Nephron progenitor cell (in vitro differentiated cells): Measurements from ENCODE around the gene RPL5.

Source experiments
- DNase-seq: peaks from one replicate; pipeline ENCODE4 v3.0.0; 2021
- H3K27ac Mint-ChIP-seq: 2 replicates; pipeline ENCODE4 v1.8.0; 2021; ENCODE audit warnings: mild to moderate bottlenecking, moderate library complexity, mixed read lengths
- H3K27me3 Mint-ChIP-seq: 2 replicates; pipeline ENCODE4 v1.8.0; 2021; ENCODE audit warnings: mild to moderate bottlenecking, low read depth, mixed read lengths; ENCODE audit not compliant: poor library complexity
- H3K36me3 Mint-ChIP-seq: 2 replicates; pipeline ENCODE4 v1.8.0; 2021; ENCODE audit warnings: low read depth, mixed read lengths
- H3K4me1 Mint-ChIP-seq: 2 replicates; pipeline ENCODE4 v1.8.0; 2021; ENCODE audit warnings: mixed read lengths
- H3K4me3 Mint-ChIP-seq: 2 replicates; pipeline ENCODE4 v1.8.0; 2021; ENCODE audit warnings: mild to moderate bottlenecking, moderate library complexity, mixed read lengths
- H3K9me3 Mint-ChIP-seq: 2 replicates; pipeline ENCODE4 v1.8.0; 2021; ENCODE audit warnings: mild to moderate bottlenecking, moderate library complexity, mixed read lengths
- CTCF ChIP-seq: fragments of 200-600 bp; sonication (generic); IDR thresholded peaks from 2 replicates; pipeline ENCODE4 v1.5.0; 2021; ENCODE audit warnings: antibody characterized with exemption

Gene RPL5

GRCh38 chr1:92883297-92883696 is 51.5 kb downstream of the RPL5 start:
- Mint-ChIP-seq H3K4me1 (no peaks in the 10 kb centered on the region), H3K9me3 (no peaks in the 10 kb centered on the region)

GRCh38 chr1:92884195-92884594 is 52.4 kb downstream of the RPL5 start:
- H3K4me3 Mint-ChIP-seq, result no peak overlapping the region
- H3K36me3 Mint-ChIP-seq, result no peaks in the 10 kb centered on the region
- peaks cover 6% of the 10 kb centered on the region for H3K9me3 Mint-ChIP-seq
- DNase-seq, result no peak
- H3K4me1 Mint-ChIP-seq, result no peaks in the 10 kb centered on the region
- TF ChIP-seq CTCF, result no peak
- H3K27me3 Mint-ChIP-seq, result peaks cover 3% of the 10 kb centered on the region
- no peak overlapping the region for H3K27ac Mint-ChIP-seq

More at GRCh38 chr1:92883297-92883696, 51.5 kb downstream of the RPL5 start:
- DNase-seq, result no peak
- TF ChIP-seq CTCF, result no peak
- Mint-ChIP-seq H3K27me3 (no peaks in the 10 kb centered on the region), H3K27ac (no peak overlapping the region), H3K36me3 (no peaks in the 10 kb centered on the region), H3K4me3 (no peak overlapping the region)

GRCh38 chr1:92886886-92887419 is 55.1 kb downstream of the RPL5 start:
- no peak overlapping the region for H3K27ac Mint-ChIP-seq
- H3K9me3 Mint-ChIP-seq, result peaks cover 32% of the 10 kb centered on the region
- no peak for TF ChIP-seq CTCF
- peaks cover 5% of the 10 kb centered on the region for H3K36me3 Mint-ChIP-seq
- DNase-seq, result no peak
- H3K4me1 Mint-ChIP-seq, result no peaks in the 10 kb centered on the region
- H3K4me3 Mint-ChIP-seq, result no peak overlapping the region
- peaks cover 7% of the 10 kb centered on the region for H3K27me3 Mint-ChIP-seq

- Mint-ChIP-seq H3K4me3 (no peak overlapping the region), H3K36me3 (peaks cover 5% of the 10 kb centered on the region), H3K4me1 (no peaks in the 10 kb centered on the region), H3K9me3 (peaks cover 37% of the 10 kb centered on the region), H3K27ac (no peak overlapping the region), H3K27me3 (peaks cover 7% of the 10 kb centered on the region)
- no peak for DNase-seq
- TF ChIP-seq CTCF, result no peak
Observed at GRCh38 chr1:92887465-92887864, 55.6 kb downstream of the RPL5 start.
